Adipocyte (in vitro differentiated cells): Measurements from ENCODE around the gene TMPRSS9.
"Not testable (repeated sequence)": the region's sequence is repeated elsewhere in the genome, so short reads cannot be mapped to it uniquely, and the experiment has no call there.

Source experiments
- DNase-seq: peaks from one replicate; pipeline ENCODE4 v3.0.0-alpha.2; 2015; ENCODE audit warnings: low read depth
- H3K27me3 ChIP-seq: replicated peaks from 2 replicates; pipeline ENCODE4 v1.7.0; 2013; ENCODE audit warnings: mild to moderate bottlenecking, low read length, moderate library complexity; ENCODE audit not compliant: control insufficient read depth, insufficient read depth
- H3K36me3 ChIP-seq: 2 replicates; pipeline ENCODE4 v1.7.0; 2013; ENCODE audit warnings: low read length, mild to moderate bottlenecking, moderate library complexity; ENCODE audit not compliant: control insufficient read depth, insufficient read depth, severe bottlenecking
- H3K4me1 ChIP-seq: 2 replicates; pipeline ENCODE4 v1.7.0; 2013; ENCODE audit warnings: mild to moderate bottlenecking, low read length, moderate library complexity; ENCODE audit not compliant: control insufficient read depth, insufficient read depth
- H3K4me3 ChIP-seq: 2 replicates; pipeline ENCODE4 v1.7.0; 2013; ENCODE audit warnings: mild to moderate bottlenecking, low read length, moderate library complexity
- H3K9ac ChIP-seq: 2 replicates; pipeline ENCODE4 v1.7.0; 2013; ENCODE audit warnings: mild to moderate bottlenecking, low read length, moderate library complexity
- H3K9me3 ChIP-seq: 2 replicates; pipeline ENCODE4 v1.7.0; 2013; ENCODE audit warnings: mild to moderate bottlenecking, low read length, moderate library complexity; ENCODE audit not compliant: control insufficient read depth

Gene TMPRSS9

DNA sequence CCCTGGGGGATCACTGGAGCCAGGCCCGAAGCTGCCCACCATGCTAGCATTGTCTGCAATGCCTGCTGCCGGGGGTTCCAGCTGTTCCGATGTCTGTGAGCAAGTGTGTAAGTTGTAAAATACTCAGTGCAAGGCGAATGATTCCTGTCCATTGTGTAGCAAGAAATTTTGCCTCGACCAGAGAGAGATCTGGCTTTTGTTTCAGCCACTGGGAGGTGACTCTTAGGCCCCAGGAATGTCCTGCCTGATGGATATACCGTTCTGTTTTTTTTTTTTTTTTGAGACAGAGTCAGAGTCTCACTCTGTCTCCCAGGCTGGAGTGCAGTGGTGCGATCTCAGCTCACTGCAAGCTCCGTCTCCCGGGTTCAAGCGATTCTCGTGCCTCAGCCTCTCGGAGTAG is 108.5 kb downstream of the TMPRSS9 start:
- Histone ChIP-seq H3K4me3 (no peak overlapping the region), H3K9ac (no peak overlapping the region)
- no peak for DNase-seq

DNA sequence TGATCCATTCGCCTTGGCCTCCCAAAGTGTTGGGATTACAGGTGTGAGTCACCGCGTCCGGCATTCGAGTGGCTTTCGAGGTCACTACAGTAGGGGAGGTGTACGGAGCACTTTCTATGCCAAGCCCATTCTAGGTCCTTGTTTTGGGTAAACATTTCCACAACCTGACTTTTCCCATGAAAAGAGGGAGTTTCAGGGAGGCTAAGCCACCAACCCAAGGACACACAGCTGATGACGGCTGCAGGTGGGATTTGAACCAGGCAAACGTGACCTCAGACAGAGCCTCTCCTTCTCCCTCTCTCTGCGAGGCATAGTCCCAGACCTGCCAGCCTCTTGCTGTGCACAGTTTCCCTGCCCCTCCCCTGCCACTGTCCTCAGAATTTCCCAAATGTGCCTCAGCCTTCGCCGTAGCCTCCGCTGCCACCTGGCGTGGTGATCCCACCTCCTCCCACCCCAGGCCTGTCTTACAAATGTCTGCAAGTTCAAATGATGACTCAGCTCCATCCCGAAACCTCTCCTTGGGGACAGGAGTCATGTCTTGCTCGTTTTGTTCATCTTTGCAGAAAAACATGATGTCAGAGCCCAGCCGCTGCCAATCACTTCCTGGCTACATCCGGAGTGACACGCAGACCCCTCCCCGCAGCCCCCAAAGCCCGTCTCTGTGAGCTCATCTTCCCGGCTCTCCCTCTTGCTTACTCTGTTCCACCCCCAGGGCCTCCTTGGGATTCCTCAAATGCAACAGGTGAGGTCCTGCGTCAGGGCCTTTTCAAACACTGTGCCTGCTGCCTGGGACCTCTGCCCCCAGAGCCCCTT is 109.2 kb downstream of the TMPRSS9 start:
- Histone ChIP-seq H3K4me3 (no peak overlapping the region), H3K9me3 (no peaks in the 10 kb centered on the region), H3K9ac (no peak overlapping the region), H3K4me1 (peaks cover 11% of the 10 kb centered on the region), H3K36me3 (no peaks in the 10 kb centered on the region), H3K27me3 (no peaks in the 10 kb centered on the region)
- DNase-seq, result peak; percentile 43

More for the DNA sequence above, 108.5 kb downstream of the TMPRSS9 start:
- peaks cover 11% of the 10 kb centered on the region for H3K4me1 ChIP-seq
- no peaks in the 10 kb centered on the region for H3K36me3 ChIP-seq
- no peaks in the 10 kb centered on the region for H3K27me3 ChIP-seq
- no peaks in the 10 kb centered on the region for H3K9me3 ChIP-seq

DNA sequence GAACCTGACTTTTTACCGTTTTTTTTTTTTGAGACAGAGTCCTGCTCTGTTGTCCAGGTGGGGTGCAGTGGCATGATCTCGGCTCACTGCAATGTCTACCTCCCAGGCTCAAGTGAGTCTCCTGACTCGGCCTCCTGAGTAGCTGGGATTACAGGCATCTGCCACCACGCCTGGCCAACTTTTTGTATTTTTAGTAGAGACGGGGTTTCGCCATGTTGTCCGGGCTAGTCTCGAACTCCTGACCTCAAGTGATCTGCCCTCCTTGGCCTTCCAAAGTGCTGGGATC is 109.8 kb downstream of the TMPRSS9 start:
- H3K9me3 ChIP-seq, H3K9ac ChIP-seq, H3K27me3 ChIP-seq, H3K36me3 ChIP-seq, H3K4me3 ChIP-seq, DNase-seq: not testable (repeated sequence)
- peaks cover 12% of the 10 kb centered on the region for H3K4me1 ChIP-seq

DNA sequence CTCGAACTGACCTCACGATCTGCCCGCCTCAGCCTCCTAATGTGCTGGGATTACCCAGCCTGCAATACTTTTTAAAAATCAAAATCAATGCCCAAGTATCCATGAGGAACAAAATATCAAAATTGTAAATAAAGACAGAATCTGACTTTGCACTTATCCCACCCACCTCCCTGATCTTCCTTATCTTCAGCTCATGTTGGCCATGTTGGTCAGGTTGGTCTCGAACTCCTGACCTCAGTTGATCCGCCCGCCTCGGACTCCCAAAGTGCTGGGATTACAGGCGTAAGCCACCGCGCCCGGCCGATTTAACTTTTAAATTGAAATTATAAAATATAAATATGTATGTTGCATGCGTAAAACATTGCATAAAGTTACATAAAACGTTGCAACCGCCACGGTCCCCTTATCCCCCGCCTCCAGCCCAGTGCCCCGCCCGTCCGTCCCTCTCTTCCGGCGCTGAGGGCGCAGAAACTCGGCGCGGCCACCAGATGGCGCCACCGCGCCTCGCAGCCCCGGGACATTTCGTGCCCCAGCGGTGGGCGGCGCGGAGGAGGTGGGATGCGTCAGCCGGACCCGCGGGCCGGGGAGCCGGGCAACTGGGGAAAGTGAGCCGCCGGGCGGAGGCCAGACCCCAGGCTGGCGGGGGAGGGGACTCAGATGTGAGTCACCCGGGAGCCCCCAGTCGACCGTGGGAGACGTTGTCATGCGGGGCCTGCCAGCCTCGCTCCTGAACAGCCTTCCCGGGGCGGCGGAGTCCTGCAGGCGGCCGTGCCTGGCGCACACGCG is 114.4 kb downstream of the TMPRSS9 start:
- peaks cover 17% of the 10 kb centered on the region for H3K36me3 ChIP-seq
- H3K9me3 ChIP-seq, result no peaks in the 10 kb centered on the region
- peaks cover 8% of the 10 kb centered on the region for H3K4me1 ChIP-seq
- no peaks in the 10 kb centered on the region for H3K27me3 ChIP-seq
- peak; percentile 96 for DNase-seq
- H3K4me3 ChIP-seq, result peak overlapping the region; percentile 84
- H3K9ac ChIP-seq, result peak overlapping the region; percentile 89

DNA sequence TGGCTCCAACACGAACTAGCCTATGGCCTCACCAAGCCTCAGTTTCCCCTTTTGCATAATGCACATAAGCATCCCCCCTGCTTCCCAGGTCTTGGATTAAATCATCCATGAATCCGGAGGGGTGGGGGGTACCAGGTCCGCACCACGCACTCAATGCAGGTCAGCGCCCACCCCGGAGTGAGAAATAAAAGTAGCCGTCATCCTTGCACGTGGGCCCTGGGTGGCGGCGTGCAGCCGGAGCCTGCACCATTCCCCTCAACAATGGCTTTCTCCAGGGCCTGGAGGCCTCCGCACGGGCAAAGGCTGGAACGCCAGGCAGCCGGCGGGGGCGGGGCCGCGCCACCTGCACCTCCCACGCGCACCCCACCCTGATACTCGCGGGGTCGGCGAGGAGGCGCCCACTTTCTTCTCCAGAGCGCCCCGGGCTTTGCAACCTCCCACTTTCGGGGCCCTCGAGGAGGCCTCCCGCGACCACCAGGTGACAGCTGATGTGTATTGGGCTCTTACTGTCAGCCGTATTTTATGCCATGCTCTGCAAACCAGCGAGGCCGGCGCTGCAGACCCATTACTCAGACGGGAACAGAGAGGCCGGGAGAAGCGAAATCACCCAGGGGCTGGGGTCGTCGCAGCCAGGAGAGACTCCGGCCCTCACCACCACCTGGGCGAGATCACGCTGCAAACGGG is 115.1 kb downstream of the TMPRSS9 start:
- Histone ChIP-seq H3K27me3 (no peaks in the 10 kb centered on the region), H3K9ac (peak overlapping the region; percentile 89), H3K4me3 (peak overlapping the region; percentile 84), H3K36me3 (peaks cover 17% of the 10 kb centered on the region), H3K4me1 (peaks cover 3% of the 10 kb centered on the region), H3K9me3 (no peaks in the 10 kb centered on the region)
- peak; percentile 69 for DNase-seq
